Cerebellar cortex (tissue), 1 donor: ENCODE measurements around the gene CD83.
A peak's percentile ranks its signal among the peaks of the same experiment; 100 is the strongest.
"Not testable (repeated sequence)": the region's sequence is repeated elsewhere in the genome, so short reads cannot be mapped to it uniquely, and the experiment has no call there.

ENCODE experiments used
- DNase-seq: peaks from one replicate; pipeline ENCODE4 v3.0.0-alpha.2; 2015; ENCODE audit warnings: low spot score

The CD83 gene, protein sequence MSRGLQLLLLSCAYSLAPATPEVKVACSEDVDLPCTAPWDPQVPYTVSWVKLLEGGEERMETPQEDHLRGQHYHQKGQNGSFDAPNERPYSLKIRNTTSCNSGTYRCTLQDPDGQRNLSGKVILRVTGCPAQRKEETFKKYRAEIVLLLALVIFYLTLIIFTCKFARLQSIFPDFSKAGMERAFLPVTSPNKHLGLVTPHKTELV

DNA sequence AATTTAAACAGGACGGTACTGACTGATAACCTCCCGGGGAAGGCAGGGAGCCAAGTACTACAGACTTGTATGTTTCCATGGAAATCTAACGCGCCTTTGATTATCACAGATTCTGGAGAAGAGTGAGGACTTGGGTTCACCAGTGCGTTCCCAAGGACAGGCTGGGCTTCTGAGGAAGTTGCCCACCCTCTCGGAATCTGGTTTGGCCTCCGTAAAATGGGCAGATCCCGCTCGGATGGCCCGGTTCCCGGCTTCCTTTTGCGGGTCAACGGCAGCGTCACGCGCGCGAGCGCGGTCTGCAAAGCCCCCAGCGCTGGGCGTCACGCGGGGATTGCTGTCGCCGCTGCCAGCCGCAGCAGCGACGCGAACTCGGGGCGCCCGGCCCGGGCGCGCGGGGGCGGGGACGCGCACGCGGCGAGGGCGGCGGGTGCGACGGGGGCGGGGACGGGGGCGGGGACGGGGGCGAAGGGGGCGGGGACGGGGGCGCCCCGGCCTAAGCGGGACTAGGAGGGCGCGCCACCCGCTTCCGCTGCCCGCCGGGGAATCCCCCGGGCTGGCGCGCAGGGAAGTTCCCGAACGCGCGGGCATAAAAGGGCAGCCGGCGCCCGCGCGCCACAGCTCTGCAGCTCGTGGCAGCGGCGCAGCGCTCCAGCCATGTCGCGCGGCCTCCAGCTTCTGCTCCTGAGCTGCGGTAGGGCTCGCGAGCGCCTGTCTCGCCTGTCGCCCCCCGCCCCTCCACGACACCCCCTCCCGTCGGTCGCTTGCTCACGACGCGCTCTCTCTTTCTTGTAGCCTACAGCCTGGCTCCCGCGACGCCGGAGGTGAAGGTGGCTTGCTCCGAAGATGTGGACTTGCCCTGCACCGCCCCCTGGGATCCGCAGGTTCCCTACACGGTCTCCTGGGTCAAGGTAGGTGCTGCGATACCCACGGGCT is at the start of gene CD83:
TSS of gene CD83 (plus strand) at position 615 of the 933 bp plus-strand sequence. CDS start at position 655, 40 bp downstream.
- DNase-seq, result peak; percentile 47

DNA sequence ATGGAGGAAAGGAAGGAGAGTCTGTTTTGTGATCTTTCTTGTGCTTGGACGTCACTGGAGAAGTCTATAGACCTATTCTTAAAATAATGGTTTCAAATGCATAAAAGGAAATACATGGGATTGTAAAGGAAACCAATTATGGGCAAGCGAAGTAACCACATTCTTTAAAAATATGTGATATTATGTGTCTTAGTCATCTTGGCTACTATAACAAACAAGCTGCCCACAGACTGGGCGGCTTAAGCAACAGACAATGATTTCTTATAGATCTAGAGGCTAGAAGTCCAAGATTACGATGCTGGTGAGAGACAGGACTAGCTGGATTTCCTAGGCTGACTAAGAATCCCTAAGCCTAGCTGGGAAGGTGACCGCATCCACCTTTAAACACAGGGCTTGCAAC is 49.4 kb upstream of the CD83 start:
- DNase-seq, result no peak

DNA sequence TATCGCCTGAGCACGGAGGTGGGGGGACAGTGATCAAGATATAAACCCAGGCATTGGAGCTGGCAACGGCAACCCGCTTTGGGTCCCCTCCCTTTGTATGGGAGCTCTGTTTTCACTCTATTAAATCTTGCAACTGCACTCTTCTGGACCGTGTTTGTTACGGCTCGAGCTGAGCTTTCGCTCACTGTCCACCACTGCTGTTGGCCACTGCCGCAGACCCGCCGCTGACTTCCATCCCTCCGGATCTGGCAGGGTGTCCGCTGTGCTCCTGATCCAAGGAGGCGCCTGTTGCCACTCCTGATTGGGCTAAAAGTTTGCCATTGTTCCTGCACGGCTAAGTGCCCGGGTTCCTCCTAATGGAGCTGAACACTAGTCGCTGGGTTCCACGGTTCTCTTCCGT is 48.9 kb upstream of the CD83 start:
- DNase-seq, result no peak

DNA sequence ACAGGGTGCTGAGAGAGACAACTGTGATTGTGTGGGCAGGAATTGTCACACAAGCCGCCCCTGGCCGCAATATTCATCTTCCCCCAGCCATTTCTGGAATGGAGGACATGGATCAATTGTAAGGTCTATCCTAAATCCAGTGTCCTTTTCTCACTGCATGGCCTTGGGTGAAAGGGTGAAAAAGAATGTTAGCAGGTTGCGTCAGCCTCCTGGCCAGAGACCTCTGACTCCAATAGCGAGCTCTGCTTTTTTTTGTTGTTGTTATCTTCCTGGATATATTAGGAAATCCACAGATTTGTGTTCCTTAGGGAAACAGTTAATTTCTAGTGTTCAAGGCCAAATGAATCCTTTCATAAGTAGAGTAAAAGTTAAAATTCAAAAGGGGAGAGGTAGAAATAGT is 47.1 kb upstream of the CD83 start:
- DNase-seq, result no peak

DNA sequence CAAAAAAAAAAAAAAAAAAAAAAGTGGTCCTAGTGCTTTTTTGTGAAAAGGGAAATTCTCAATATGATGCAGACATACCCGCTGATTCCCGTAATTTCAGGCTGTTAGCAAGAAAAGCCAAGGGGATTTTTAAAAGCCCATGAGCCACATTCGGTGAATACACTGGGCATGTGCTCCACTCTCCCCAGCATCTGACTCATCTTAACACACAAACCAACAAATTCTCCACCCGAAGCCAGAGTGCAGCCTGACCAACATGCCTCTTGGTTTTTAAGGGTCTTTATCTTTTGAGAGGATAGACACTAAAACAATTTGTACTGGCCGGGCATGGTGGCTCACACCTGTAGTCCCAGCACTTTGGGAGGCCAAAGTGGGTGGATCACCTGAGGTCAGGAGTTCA is 45.5 kb upstream of the CD83 start:
- no peak for DNase-seq

DNA sequence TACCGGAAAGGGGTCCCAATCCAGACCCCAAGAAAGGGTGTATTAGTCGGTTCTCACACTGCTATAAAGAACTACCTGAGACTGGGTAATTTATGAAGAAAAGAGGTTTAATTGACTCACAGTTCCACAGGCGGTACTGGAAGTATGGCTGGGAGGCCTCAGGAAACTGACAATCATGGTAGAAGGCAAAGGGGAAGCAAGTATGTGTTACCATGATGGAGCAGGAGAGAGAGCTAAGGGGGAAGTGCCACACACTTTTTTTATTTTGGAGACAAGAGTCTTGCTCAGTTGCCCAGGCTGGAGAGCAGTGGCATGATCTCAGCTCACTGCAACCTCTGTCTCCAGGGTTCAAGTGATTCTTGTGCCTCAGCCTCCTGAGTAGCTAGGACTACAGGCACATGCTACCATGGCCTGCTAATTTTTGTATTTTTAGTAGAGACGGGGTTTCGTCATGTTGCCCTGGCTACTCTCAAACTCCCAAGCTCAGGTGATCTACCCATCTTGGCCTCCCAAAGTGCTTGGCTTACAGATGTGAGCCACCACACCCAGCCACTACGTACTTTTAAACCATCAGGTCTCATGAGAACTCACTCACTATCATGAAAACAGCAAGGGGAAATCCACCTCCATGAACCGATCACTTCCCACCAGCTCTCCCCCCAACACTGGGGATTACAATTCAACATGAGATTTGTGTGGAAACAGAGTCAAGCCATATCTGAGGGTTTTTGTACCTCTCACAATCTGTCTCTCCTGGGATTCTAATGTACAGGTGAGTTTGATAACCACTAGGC is 43.8 kb upstream of the CD83 start:
- DNase-seq, result not testable (repeated sequence)

DNA sequence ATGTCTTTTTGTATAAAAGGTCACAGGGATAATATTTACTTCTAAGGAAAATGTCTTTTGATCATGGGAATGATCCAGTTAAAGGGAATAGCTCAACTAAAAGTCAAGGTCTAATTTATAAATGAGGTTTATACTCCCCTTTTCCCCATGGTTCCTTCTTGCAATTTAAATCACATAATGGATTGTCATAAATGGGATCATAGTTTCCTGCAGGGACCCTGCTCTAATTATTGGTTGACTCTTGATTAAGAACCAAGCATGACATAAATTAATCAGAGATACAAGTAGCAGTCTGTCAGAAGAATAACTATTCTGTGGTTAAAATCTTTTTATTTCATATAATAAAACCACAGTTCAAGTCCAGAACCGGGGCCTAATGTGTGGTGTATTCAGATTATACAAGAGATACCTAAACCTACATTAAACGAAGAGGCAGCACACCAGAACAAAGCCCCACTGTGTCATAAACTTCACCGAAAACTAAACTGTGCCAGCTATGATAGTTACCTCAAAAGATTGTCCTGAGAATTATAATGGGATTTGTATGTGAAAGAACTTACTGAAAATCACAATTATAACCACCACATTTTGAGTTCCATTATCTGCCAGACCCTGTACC is 43.0 kb upstream of the CD83 start:
- DNase-seq, result no peak

DNA sequence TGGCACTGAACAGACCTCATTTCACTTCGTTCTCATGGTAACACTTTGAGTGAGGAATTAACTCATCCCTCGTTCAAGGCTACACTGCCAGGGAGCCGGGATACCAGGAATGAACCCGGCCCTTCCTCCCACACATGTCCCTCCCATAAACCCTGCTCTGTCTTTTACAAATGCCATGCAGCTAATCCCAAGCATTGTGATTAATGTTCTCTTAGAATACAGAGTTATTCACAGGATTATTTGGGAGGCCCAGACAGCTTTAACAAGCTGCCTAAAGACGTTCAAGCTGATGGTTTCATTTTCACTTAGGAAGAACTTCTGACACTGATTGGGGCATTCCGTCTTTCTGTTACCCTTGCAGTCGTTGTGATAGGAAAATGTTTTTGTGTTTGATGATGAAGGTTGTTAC is 42.5 kb upstream of the CD83 start:
- no peak for DNase-seq

DNA sequence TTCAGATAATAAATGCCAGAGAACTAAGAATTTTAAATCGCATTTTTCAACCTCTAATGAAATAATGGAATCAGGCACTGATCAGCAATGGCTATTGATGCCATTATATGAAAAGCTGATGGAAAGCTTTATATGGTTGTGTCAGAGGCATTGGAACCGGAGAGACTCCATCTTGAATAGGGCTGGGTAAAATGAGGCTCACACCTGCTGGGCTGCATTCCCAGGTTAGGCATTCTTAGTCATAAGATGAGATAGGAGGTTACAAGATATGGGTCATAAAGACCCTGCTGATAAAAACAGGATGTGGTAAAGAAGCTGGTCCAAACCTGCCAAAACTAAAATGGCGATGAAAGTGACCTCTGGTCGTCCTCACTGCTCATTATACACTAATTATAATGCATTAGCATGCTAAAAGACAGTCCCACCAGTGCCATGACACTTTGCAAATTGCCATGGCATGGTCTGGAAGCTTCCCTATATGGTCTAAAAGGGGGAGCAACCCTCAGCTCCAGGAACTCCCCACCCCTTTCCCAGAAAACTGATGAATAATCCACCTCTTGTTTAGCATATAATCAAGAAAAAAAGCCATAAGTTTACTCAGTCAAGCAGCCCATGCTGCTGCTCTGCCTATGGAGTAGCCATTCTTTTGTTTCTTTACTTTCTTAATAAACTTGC is 40.2 kb upstream of the CD83 start:
- no peak for DNase-seq

DNA sequence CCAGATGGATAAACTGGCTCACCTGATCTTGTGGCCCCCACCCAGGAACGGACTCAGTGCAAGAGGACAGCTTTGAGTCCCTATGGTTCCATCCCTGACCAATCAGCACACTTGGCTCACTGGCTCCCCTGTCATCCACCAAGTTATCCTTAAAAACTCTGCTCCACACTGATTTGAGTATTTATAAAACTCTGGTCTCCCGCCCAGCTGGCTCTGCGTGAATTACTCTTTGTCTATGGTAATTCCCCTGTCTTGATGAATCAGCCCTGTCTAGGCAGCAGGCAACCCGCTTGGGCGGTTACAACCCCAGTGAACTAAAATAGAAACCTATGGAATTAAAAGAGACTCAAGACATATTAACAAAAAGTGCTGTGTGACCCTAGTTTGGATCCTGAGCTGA is 38.1 kb upstream of the CD83 start:
- no peak for DNase-seq

DNA sequence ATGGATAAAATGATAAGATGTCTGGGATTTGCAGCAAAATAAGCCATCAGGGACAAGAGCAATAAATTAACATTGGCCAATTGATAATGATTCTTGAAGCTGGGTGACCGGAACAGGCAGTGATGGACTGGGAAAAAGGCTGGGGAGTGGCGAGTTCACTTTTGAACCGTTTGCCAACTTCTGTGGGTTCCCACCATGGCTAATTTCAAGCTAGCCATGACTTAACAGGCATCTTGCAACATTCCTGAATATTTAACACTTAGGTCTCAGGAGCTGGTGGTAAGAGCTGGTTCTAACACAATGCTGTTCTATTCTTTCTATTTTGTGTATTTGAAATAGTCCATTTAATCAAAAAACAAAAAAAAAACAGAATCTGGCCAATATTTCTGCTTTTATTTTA is 37.6 kb upstream of the CD83 start:
- DNase-seq, result no peak

DNA sequence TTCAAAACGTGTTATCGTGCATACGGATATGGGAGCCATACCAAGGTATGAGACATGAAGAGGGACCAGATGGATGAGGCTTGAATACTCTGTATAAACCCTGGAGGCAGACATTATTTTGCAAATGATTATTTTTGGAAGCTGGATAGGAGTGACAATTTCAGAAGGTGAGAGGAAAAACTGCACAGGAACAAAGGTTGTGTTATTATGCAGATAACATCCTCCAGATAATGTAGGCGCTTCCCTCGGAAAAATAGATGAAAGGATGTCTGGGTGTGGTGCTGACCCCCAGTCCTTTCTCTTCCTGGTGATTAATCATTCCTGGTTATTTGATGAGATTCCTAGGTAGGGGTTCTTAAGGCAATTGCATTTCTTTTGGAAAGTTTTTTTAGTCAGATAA is 36.4 kb upstream of the CD83 start:
- DNase-seq, result no peak

DNA sequence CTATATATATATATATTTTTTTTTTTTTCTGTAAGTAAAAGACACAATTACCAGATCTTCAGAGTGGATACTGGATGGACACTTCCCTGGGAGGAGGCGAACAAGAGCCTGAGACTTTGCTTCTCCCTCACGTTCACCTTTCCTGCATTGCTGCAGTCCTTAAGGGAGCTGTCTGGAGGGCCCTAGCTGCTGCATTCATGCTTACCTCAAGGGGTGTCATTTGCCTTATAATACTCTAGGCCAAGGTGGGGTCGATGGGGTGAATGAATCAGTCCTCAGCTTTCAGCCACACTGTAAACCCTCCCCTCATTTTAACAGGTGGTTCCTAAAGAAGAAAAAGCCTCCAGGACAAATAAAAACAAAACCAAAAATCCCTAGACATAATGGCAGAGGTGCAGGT is 34.8 kb upstream of the CD83 start:
- DNase-seq, result no peak

DNA sequence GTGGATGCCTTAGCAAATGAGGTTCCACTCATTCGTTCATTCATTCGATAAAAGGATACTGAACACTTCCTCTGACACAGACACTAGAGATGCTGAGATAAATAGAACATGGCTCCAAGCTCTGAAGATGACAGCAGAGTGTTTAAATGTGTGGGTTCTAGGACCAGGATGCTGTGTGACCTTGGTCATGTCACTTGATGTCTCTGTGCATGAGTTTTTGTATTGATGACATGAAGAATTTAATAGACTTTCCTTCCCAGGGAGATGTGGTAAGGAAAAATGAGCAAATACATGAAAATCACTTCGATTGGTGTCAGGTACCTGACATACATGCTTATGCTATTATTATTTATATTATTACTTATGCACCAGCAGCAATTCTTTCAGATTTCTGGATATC is 34.3 kb upstream of the CD83 start:
- DNase-seq, result no peak

DNA sequence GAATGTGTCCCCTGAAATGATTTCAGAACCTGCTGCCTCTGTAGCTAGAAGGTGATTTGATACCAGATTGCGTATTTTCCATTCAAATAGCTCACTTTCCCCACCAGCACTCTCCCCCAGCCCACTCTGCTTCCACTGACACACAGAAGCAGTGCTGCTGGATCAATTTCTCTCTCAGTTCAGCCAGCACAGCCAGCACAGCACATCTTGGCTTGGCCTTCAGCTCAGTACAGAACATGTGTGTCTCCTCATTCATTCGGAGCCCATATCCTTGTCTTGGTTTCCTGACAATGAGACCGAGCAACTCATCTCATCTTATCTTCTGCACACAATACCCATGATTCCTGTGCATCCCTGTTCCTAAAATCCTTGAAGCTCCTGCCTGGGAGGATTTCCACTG is 33.8 kb upstream of the CD83 start:
- no peak for DNase-seq

DNA sequence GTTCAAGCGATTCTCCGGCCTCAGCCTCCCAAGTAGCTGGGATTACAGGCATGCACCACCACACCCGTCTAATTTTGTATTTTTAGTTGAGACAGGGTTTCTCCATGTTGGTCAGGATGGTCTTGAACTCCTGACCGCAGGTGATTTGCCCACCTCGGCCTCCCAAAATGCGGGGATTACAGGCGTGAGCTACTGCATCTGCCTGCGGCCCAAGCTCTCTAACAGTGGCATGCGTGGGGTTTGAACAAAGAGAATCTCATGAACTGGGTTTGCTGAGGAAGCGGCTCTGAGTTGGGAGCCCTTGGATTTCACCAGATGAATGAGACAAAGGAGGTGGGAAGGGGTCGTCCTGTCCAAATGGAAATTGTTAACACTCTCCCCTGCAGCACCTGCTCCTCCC is 33.2 kb upstream of the CD83 start:
- DNase-seq, result no peak

DNA sequence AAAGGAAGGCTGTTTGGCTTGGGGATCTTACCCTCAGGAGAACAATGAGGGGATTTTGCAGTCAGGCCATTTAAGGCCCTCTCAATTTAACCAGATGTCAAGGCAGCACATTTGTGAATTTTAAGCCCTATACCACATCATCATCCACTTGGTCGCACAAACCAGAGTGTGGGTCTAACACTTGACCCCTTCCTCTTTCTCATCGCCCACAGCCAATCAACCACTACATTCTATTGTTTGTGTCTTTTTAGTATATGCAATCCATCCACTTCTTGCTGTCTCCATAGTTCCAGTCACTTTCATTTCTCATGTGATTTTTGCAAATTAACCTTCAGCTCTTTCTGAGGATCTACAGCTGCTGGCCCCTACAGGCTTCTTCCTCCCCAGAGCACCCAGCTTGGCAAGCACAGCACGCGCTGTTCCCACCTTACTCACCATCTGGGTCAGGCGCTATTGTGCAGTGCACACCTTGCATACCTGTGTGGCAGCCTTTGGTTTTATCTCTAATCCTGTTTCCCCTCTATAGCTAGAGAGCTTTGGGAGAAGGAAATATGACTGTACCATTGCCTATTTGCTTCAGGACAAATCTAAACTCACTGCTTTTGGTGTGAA is 32.3 kb upstream of the CD83 start:
- no peak for DNase-seq

DNA sequence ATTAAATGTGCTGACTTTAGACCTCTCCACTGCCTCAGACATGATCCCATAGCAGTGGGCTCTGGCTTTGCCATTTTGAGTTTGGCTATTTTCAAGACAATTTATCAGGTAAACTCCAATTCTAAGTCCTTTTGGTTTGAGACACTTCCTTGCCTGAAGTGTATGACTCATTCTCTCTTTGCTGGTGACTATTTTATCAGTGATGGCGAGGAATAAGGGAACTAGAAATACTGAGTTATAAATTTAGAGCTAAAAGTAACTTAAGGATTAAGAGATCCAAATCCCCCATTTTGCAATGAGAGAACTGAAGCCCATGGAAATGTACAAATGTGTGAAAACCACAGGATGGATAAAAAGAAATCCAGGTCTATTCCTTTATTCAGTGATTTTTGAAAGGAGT is 30.9 kb upstream of the CD83 start:
- DNase-seq, result no peak

DNA sequence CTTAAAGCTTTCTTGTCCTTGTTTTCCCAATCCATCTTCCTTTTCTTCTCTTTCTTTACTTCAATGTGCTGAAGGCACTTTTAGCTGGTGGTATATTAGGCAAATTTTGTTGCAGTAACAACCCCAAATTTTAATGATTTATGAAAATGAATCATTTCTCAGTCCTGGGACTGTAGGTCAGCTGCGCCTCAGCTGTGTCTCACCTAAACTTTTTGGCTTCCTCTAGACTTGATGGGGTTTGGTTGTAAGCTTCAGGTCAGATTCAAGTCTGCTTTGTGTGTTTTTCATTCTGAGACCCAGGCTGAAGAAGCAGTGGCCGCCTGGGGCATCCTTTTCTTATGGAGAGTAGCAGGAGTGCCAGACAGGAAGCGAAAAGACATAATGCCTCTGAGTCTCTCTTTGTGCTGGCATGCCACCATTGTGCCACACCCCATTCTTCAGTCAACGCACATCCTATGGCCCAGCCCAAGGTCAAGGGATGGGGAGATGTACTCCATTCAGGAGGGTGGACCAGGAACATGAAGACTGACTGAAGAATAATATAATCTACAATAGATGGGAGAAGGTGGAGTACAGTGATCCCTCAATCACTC is 28.9 kb upstream of the CD83 start:
- DNase-seq, result no peak

DNA sequence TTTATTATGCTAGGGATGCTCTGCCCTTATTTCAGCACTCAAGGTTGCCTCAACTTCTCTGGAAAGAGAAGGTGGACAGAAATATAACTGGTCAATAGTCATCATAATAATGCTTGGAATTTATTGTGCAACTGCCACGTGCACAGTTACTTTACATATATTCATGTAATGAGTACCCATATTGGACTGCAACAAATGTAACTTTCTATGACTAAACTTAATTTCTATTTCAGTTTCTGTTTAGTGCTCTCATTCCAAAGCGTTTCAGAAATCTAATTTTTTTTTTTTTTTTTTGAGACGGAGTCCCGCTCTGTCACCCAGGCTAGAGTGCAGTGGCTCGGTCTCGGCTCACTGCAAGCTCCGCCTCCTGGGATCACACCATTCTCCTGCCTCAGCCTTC is 28.3 kb upstream of the CD83 start:
- no peak for DNase-seq
